ENCODE results near the gene CYB5RL.

Gene CYB5RL

GRCh38 chr1:54174106-54174505, 25.7 kb downstream of the CYB5RL start:
- DNase-seq (ENCODE audit: insufficient read length, low spot score) (no peak), FAIRE-seq (no peak)
- no peak for TF ChIP-seq CTCF (IDR thresholded peaks at IDR 0.05; ENCODE audit: insufficient read depth, missing control alignments)

DNA sequence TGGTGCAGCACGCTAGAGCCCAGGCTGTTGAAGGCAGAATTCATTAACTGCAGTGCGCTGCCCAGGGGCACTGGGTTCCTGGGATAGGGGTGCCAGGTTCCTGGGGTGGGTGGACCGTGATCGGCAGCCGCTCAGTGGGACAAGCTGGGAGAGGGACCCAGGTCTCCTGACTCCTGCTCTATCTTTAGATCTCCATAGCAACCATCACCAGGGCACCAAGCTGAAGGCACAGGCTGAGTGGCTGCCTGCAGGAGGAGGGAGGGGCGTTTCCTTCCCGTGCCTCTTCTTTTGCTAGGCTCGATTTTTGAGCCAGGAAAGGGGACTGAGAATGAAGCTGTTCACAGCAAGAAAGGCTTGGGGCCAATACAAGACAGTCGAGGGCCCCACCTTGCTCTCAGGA, 26.1 kb downstream of the CYB5RL start:
- TF ChIP-seq CTCF (IDR thresholded peaks at IDR 0.05; ENCODE audit: insufficient read depth, missing control alignments), result no peak
- no peak for FAIRE-seq
- DNase-seq (ENCODE audit: insufficient read length, low spot score), result no peak

- FAIRE-seq (no peak), DNase-seq (ENCODE audit: insufficient read length, low spot score) (no peak)
- no peak for TF ChIP-seq CTCF (IDR thresholded peaks at IDR 0.05; ENCODE audit: insufficient read depth, missing control alignments)
Measured at GRCh38 chr1:54172614-54173599, 26.9 kb downstream of the CYB5RL start.

GRCh38 chr1:54171606-54172005, 28.2 kb downstream of the CYB5RL start:
- no peak for FAIRE-seq
- no peak for DNase-seq (ENCODE audit: insufficient read length, low spot score)
- no peak for TF ChIP-seq CTCF (IDR thresholded peaks at IDR 0.05; ENCODE audit: insufficient read depth, missing control alignments)

- FAIRE-seq (no peak), DNase-seq (ENCODE audit: insufficient read length, low spot score) (no peak)
- no peak for TF ChIP-seq CTCF (IDR thresholded peaks at IDR 0.05; ENCODE audit: insufficient read depth, missing control alignments)
Measured at GRCh38 chr1:54171016-54171415, 28.8 kb downstream of the CYB5RL start.

GRCh38 chr1:54169068-54169467, 30.8 kb downstream of the CYB5RL start:
- FAIRE-seq (no peak), DNase-seq (ENCODE audit: insufficient read length, low spot score) (no peak)
- no peak for TF ChIP-seq CTCF (IDR thresholded peaks at IDR 0.05; ENCODE audit: insufficient read depth, missing control alignments)
